HG02852 (cell line): ENCODE results near the gene KRTAP23-1.

Source experiments
- ATAC-seq: cut with Tn5 transposase; IDR thresholded peaks from one replicate; pipeline ENCODE4 v1.9.1; 2021; ENCODE audit warnings: mild to moderate bottlenecking, moderate library complexity; ENCODE audit not compliant: unreplicated experiment

Gene KRTAP23-1, protein sequence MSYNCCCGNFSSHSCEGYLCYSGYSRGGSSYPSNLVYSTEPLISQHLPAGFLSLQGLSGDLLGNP

DNA sequence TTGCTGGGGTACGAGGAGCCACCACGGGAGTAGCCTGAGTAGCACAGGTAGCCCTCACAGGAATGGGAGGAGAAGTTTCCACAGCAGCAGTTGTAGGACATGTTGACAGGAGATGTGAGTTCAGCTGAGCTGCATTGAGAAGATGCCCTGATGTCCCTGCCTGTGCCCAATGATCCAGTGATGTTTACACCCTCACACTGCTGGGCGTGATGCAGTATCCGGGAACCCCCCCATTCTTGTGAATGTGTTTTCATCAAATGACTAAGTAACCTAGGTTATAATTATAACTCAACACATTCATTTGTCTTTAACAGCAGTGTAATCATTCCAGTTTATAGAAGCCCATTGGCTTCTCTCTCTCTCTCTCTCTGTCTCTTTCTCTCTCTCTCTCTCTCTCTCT, at the start of gene KRTAP23-1:
TSS of gene KRTAP23-1 (minus strand) at position 101 of the 400 bp plus-strand sequence. CDS start at position 101, 0 bp downstream.
- ATAC-seq: no peak

DNA sequence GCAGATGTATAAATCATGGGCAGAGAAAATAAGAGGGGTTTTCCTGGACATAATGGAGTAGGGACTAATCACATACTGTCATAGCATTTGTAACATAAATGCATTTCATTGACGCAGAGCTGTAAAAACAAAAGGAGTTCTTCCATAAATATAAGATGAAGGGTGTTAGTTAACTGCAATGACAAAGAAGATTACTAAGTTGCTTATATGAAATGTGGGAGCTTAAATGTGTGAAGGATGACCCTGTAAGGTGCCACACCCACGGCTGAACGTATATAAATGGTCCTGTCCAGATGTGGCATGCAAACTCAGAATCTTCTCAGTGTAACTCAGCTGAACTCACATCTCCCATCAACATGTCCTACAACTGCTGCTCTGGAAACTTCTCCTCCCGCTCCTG, 47.3 kb upstream of the KRTAP23-1 start, which contains the start of gene KRTAP13-1:
TSS of gene KRTAP13-1 (plus strand) at position 301 of the 400 bp plus-strand sequence. CDS start at position 357, 56 bp downstream.
- no peak for ATAC-seq

DNA sequence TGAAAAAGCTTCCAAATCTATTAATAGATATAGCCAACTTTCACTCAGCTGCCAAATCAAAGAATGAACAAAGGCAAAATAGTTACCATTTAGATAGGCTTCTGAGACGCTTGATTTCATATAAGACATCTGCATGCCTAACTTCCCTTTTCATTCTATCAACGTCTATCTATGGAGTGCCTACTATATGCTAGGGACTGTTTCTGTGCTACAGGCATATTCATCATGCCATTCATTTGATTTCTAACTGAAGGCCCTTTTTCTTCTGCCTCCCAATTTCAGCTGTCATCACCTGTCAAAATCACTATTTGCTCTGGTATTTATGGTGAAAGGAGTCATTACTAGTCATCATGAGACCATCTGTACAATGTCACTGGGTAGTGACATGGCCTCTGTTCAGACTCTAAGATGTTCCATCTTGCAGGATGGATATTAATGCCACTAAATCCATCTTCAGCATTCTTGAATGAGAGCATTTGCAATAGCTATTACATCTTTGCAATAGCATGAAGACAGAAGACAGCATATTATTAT, 43.2 kb upstream of the KRTAP23-1 start:
- ATAC-seq: no peak

DNA sequence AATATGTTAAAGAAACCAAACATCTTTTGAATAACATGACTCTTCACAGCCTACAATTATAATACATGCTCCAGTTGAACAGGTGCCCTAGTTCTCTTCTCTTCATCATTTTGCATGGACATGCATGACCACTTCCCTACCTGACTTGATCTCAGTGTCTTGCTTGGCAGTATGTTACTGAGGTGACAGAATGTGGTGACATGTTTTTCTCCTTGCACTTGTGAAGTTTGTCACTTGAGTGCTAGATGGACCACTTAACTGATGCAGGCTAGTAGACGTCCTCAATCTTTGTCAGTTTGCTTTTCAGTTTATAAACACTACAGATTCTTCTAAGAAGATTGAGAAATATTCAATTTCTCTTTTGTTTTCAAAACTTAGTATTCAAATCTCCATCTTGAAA, 33.8 kb upstream of the KRTAP23-1 start:
- no peak for ATAC-seq

DNA sequence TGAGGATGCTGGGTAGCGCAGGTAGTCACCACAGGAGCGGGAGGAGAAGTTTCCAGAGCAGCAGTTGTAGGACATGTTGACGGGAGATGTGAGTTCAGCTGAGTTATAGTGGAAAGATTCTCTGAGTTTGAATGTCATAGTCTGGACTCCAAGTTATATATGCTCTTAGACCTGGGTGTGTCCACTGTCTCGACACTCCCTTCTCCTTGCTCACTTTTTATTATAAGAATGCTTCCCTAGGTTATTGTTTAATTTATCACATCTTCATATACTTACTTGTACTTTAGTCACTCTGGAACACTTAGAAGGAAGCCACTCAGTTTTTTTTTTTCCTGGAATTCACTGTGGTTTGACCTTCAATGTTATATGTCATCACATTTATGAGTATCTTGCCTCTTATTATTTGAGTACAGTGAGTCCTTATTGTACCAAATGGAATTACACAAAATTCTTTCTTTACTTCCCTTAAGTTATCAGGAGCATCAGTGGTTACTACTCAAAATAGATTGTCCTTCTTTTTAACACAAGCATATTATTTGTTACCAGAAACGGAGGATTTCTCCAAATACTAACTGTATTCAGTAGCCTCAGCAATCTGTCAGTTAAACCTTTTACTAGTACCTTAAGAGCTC, 23.8 kb upstream of the KRTAP23-1 start, which contains the start of gene KRTAP13-2:
TSS of gene KRTAP13-2 (minus strand) at position 133 of the 632 bp plus-strand sequence. CDS start at position 75, 58 bp downstream.
- no peak for ATAC-seq

DNA sequence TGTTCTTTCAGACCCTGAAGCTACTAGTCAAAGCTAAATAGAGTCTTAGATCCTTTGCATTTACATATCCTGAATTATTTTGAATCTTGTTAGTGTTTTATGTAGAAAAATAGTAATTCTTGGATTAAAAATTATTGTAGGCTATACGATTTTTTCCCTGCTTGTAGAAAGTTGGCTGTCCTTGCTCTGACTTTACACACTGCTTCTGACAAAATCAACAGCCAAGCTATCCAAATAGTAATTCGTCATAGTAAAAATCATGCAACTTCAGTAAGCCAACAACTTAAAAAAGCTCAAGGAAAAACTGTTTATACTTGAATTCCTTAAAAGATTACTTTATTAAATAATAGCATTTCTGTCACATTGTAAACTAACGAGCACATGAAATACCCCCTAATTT, 7.5 kb upstream of the KRTAP23-1 start:
- no peak for ATAC-seq

DNA sequence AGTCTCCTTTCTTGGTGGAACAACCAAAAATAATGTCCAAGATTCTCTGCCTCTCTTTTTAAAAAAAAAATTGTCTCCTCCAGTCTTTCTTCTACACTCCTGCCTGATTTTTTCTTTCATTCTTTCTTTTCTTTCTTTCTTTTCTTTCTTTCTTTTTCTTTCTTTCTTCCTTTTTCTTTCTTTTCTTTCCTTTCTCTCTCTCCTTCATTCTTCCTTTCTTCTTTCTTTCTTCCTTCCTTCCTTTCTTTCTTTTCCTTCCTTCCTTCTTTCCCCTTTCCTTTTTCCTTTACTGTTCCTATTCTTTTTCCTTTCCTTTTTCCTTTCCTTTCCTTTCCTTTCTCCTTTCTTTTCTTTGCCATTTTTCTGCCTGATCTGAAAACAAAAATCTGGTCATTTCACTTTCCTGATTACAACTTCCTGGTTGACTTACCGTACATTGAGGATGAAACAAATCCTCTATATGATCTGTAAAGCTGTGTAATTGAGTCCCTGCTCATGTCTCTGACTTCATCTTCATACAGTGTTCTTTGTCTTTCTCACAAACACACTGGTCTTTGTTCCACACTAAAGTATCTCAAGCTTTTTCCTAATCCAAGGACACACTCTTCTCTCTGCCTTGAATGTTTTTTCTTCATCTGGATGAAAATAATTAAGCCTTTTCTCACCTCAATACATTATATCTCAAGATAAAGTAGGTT, 6.1 kb upstream of the KRTAP23-1 start:
- no peak for ATAC-seq

DNA sequence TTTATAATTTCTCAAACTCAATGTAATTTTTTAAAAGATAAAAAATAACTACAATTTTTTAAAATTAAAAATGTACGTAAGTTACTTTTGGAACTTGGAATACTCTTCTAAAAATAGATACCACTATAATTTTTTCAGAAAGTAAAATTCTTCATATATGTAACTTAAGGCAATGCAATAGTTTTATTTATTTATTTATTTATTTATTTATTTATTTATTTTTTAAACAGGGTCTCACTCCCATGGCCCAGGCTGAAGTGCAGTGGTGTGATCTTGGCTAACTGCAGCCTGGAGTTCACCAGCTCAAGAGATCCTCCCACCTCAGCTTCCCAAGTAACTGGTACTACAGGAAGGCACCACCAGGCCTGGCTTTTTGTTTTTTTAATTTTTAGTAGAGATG, 3.1 kb upstream of the KRTAP23-1 start:
- no peak for ATAC-seq

DNA sequence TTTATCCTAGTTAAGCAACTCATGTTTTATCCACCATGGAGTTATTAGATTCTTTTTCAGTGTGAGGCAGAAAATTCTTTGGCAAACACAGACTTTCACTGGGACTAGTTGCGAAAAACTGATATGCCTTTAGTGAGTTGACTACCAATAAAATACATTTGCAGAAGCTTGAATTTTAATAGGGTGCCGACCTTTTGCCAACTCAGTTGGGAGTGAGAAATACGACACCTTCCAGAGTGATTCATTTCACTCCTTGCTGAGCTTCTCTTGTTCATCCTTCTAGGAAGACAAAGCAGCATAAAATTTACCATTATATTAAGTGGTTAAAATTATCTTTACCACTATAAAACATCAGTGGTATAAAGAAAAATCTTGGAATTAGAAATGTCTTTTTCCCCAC, 1.2 kb upstream of the KRTAP23-1 start:
- ATAC-seq: no peak

DNA sequence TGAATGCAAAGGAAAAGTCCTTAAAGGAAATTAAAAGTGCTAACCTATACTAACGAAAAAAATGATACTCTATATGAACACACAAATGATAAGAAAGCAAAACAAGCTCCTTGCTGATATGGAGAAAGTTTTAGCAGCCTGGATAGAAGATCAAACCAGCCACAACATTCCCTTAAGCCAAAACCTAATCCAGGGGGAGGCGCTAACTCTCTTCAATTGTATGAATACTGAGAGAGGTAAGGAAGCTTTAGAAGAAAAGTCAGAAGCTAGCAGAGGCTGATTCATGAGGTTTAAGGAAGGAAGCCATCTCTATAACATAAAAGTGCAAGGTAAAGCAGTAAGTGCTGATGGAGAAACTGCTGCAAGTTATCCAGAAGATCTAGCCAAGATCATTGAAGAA, 3.4 kb downstream of the KRTAP23-1 start:
- no peak for ATAC-seq

DNA sequence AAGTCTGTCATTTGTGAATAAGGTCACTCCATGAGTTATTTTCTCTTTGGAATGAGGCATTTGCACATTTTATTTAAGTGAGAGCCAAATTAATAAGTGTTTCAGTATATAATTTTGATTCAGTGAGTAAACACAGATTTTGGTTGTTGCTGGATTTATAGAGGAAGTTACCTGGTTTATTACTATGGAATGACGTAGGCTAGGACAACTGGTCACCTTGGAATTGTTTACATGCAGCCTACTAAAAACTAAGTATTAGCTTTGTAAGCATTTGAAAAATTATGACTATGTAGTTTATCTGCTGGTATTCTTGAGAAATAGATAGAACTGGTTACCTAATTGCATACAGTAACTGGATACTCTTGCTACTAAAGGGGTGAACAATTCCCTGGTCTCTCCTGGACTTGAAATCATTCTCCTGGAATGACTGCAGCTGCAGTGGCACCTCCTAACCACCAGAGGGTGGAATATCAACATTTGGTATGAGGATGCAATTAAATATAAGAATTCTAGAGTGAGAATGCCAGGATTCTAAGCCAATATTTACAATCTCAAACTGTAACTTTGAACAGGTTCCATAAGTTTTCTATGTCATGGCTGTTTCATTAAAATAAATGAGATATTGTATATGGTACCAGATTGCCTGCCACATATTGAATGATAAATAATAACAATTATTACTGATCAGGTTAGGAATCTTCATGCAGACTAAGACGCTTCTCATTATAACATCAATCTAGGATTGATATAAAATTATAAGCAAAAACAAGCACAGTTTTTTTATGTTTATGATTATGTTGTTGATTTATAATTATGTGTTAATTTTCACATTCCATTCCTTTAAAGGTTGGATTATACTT, 7.5 kb downstream of the KRTAP23-1 start:
- ATAC-seq: peak; percentile 57

DNA sequence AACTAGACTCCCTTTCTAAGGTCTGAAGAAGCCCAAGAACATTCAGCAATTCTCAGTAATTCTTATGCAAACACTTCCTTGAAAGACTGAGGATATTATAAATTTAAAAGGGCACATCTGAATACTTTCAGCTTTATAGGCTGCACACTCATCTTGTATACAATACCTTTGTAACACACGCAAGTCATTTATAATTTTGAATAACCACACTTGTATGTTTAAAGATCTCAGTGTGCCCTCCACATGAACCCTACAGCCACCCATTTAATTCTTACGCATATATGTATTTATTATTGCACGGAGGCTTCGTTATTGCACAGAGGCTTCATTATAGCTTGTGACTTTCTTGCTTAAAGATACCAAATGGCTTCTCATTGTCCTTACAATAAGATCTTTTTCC, 9.7 kb downstream of the KRTAP23-1 start:
- no peak for ATAC-seq

DNA sequence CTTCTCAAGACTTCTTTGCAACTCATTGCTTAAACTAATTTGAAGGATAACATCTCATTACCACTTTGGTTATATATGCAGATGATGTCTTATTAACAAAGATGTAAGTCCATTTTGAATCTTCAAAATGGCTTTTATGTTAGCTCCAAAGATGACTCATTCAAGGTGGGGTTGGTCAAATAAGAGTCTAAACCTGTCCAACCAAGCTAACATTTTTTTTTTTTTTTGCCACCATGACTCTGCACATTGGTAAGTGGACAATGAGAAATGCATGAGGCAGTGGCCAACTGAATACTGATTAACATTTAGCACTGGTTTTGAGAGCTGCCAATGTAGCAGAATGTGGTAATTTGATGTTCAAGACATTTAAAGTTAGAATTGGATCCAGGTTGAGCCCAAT, 10.6 kb downstream of the KRTAP23-1 start:
- ATAC-seq: no peak

DNA sequence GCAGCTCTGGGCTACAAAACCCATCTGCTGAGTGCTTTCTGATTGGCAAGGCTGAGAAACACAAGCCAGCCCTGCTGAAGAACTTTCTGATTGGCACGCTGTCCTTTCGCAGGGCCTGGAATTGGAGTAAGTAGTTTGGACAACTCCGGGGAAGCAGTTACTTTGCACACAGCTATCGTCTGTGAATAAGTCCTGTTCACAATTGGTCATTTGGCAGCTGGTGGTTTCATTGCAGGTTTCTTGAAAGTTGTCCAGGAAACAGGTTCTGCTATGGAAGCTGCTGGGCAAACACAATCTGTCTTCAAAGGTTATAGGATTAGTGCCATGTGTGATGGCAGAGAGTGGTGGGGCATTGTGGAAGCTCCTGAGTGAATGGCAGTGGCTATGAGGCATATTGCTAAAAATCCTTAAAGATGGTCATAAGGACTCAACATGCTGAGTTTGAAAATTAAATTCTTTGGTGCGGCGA, 11.1 kb downstream of the KRTAP23-1 start, which contains the start of gene KRTAP27-1:
TSS of gene KRTAP27-1 (minus strand) at position 419 of the 469 bp plus-strand sequence. CDS start at position 393, 26 bp downstream.
- ATAC-seq: no peak

DNA sequence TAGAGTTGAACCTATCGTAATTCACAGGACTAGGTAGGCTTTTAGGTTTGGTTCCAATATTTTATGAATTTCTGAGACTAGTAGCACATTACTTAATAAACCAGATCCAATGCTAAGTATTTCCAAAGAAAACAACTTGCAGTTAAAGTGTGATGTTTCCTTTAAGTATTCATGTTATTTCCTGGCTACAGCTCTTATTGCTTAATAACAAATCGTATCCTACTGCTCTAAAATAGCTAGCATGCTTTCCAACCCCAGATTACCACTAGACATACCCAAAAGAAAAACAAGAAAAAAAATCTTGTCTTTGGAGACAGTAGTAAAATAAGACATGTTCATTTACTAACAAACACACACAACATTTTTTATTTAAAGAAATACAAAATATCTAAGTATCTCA, 11.8 kb downstream of the KRTAP23-1 start:
- ATAC-seq: no peak

DNA sequence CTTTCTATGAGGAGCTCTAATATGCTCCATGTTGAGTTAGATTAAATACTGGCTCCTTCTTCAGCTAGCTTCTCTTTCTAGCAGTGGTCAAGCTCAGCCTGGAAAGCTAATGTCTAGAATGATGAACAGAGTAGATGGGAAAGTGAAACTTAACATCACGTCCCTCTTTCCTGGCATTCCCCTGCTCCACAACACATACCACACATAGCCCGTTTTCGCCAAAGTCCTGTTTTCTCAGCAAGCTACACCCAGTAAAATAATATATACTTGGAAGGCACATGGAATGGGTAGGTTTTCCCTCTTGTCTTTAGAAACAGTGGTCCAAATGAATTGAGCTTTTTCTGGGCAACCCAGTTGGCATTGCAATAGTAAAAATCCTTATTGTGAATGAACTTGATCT, 14.7 kb downstream of the KRTAP23-1 start:
- no peak for ATAC-seq

DNA sequence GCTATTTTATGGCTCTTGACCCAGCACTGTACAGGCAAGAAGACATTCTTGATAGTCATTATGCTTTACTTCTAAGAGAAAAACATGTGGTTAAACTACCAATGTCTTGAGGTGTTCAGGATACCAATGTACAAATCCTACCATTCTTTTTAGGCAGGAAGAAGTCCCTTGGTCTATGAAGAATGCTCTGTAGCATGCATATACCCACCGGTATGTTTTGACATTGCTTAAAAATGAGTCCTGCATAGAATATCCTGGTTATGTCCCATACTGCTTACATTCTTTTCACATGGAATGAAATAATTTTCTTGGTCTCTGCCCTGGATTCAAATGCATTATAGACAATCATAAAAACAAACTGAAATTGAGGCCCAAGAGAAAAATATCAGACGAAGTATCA, 15.7 kb downstream of the KRTAP23-1 start:
- no peak for ATAC-seq

DNA sequence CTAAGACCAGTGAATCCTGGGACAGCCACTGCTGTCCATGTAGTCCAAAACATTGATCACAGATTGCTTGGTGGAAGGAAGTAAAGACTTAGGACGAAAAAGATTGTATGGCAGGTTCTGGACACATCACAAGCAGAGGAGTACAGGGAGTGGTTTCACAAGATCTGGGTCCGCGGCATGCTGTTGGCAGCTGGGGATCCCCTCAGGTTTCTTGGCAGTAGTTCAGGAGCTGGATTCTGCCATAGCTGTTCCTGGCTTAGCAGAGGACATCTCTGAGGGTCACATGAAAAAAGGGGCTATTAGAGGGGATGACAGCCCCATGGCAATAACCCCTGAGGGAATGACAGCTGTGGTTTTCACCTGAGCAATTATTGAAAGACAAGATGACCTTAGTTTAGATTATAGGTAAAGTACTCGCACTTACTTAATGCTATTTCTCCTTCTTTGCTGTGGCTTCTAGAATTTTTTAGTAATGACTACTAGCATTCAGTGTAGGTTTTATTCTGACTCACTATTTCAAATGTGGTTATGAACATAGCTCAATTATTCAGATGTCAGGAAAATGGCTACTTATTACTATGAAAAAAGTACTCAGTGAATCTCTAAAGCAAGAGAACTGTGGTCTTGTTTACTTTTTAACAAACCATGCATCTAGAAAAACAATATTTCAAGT, 19.1 kb downstream of the KRTAP23-1 start:
- ATAC-seq: no peak

DNA sequence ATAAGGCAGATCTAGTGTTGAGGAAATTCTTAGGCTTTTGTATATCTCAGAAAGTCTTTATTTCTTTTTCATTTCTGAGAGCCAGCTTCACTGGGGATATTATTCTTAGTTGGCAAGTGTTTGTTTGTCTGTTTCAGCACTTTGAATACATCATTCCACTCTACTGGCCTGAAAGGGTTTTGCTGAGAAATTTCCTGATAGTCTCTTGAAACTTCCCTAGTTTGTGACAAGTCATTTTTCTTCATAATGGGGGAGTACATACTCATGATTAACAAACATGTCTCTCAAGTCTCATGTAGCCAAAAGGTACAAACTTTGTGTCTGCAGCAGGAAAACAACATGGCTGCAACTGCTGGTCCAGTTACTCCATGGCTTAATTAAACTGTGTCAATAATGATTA, 22.0 kb downstream of the KRTAP23-1 start:
- ATAC-seq: no peak

DNA sequence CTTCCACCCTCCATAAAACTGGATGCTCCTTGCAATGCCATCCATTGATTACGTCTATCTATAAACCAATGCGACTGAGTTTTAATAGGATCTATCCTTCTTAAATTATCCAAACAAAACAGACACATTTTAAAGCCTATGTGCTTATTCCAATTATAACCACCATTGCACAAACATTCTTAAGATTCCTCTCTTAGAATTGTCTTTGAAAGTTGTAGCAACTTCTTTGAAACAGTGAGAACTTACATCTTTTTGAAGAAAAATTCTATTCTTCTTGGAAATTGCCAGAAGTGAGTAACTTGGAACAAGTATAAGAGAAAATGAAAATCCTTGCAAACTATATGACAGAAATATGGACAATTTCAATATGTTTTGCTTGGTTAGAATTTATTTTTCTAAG, 28.2 kb downstream of the KRTAP23-1 start, which contains the start of gene KRTAP26-1:
TSS of gene KRTAP26-1 (minus strand) at position 101 of the 400 bp plus-strand sequence. CDS start 280 bp downstream, outside the sequence.
- ATAC-seq: no peak
